A549 treated with AZD2906 at 1 μM for 4 hours (cell line): ENCODE measurements around the gene SP110. TPM values are rescaled to one million over a fixed set of nuclear protein-coding genes. Genes with fewer than 3 reads are reported as not detected.

Experiments used
- total RNA-seq: library from RNA; stranded (reverse); fragments of 200-300 nt; extraction: Qiagen RNA extraction; gene quantifications from 5 replicates; pipeline ENCODE4 v1.2.3, GENCODE V29; 2022

SP110 gene
- total RNA-seq = 6.4 to 9.9 TPM (median 7.7 TPM) in 5 replicates

DNA sequence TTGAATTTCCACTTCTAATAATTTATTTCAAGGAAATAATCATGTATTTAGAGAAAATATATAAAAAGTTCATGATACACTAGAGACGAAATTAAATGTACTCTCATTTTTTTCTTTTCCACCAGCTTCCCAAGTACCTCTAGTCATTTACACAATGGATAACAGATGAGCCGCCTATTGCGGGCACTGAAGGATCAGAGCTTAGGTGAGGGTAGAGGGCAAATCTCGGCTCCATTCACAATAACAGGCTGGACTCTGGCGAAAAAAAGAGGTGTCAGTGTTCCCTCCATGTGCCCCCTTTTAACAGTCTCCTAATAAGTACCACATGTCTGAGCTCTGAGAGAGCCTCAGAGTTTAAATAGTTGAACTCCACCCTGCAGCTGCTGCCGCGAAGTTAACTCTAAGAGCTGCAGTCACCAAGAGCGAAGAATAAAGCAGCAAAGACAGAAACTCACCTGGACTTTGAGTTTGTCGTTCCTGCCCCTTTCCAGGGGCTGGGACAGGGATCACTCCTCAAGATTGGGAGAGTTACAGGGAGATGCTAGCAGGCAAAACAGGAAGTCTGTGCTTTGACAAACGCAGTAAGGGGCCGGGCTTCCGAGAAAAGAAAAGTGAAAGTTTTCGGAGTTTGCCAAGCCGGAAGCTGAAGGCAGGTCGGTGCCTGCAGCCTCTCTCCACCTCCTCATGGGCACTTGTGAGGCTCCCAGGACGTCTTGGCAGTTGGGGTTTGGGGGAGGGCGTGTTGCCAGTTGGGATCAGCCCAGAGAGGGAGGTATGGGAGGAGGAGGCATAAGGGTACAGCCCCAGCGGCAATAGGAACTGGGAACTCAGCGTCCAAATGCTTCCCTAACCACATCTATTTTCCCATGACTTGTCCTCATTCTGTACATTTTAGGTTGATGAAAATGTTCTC, at the start of gene SP110:
SP110 (minus strand) TSS at position 566 of the 913 bp plus-strand sequence. CDS start 3,057 bp downstream, outside the sequence.

DNA sequence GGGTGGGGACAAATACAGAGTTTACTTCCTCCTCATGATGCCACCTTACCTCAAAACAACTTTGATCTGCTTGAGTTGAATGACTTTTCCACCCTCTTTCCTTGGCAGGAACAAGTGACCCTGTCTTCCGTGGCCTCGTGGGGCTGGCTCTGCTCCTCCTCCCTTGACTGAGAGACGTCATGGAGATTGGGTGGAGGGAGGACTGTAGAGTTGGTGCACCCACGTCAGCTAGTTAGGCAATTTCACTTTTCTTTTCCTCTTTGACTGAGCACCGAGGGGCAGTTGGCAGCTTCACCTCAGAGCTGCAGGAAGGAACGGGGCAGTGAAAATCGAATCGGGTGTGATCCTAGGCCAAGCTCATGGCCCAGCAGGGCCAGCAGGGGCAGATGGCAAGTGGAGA, 5.7 kb upstream of the SP110 start, which contains the start of gene SP140:
SP140 (plus strand) TSS at position 251 of the 400 bp plus-strand sequence; CDS start at position 360, 109 bp downstream.

Other genes with a start within 250 kb of the SP110 start
- gene SLC16A14, start 151.1 kb downstream of the SP110 start, total RNA-seq = 0.64 to 1.1 TPM (median 0.83 TPM) in 5 replicates
- 0.14 TPM in 1 of 5 replicates, not detected in the others for gene SP140, start 5.8 kb upstream of the SP110 start, total RNA-seq
- 2.7 to 3.8 TPM (median 3.1 TPM) in 5 replicates for gene SP140L, start 107.2 kb upstream of the SP110 start, total RNA-seq
- gene SP100, start 196.2 kb upstream of the SP110 start, total RNA-seq = 26.2 to 31.4 TPM (median 27.1 TPM) in 5 replicates